ENCODE results near the gene SLC25A21. TPM values are rescaled to one million over a fixed set of nuclear protein-coding genes. Genes with fewer than 3 reads are reported as not detected.
"Not testable (repeated sequence)": the region's sequence is repeated elsewhere in the genome, so short reads cannot be mapped to it uniquely, and the experiment has no call there.

Gene SLC25A21
- total and polyA plus RNA-seq, 4 experiments from 2014 or later, result not detected

- Mint-ChIP-seq H3K36me3 (no peaks in the 10 kb centered on the region), H3K4me1 (no peaks in the 10 kb centered on the region), H3K27me3 (no peaks in the 10 kb centered on the region), H3K9me3 (peaks cover 2 to 12% (median 6%) of the 10 kb centered on the region in 8 donors), H3K27ac (no peak overlapping the region), H3K4me3 (no peak overlapping the region)
- H3K4me3 ChIP-seq (ENCODE audit: low read length in 2 of 2), result no peak overlapping the region
- ChIA-PET CTCF (ENCODE audit: partially characterized antibody) (no interaction called here), POLR2A (ENCODE audit: partially characterized antibody) (no interaction called here)
- no peak overlapping the region for H3K27ac ChIP-seq (ENCODE audit: low read depth, low read length)
- no peaks in the 10 kb centered on the region for H3K27me3 ChIP-seq (ENCODE audit: insufficient read depth, low read length)
- intact Hi-C loops (cut with micrococcal nuclease), result no loop called here
- H3K36me3 ChIP-seq (ENCODE audit: insufficient read depth, low read length), result no peaks in the 10 kb centered on the region
- no peaks in the 10 kb centered on the region for H3K4me1 ChIP-seq (ENCODE audit: insufficient read depth, low read length)
- no peak for DNase-seq
- no peaks in the 10 kb centered on the region for H3K9me3 ChIP-seq (ENCODE audit: control insufficient read depth in 1 of 2, low read length in 2 of 2)
Observed at GRCh38 chr14:36701132-36701531, 471.3 kb downstream of the SLC25A21 start.

- Mint-ChIP-seq H3K27me3 (no peaks in the 10 kb centered on the region), H3K4me3 (no peak overlapping the region)
- H3K36me3 ChIP-seq (ENCODE audit: insufficient read depth, low read length), result no peaks in the 10 kb centered on the region
Observed at GRCh38 chr14:36700651-36701050, 471.8 kb downstream of the SLC25A21 start.

GRCh38 chr14:36699420-36699819 lies 473.0 kb downstream of the SLC25A21 start:
- H3K27ac Mint-ChIP-seq; CTCF ChIA-PET (ENCODE audit: partially characterized antibody); intact Hi-C loops (cut with micrococcal nuclease); H3K4me1 Mint-ChIP-seq; H3K4me3 ChIP-seq (ENCODE audit: low read length in 2 of 2); DNase-seq; H3K27me3 Mint-ChIP-seq; H3K9me3 ChIP-seq (ENCODE audit: control insufficient read depth in 1 of 2, low read length in 2 of 2); H3K36me3 Mint-ChIP-seq; H3K27ac ChIP-seq (ENCODE audit: low read depth, low read length); H3K4me3 Mint-ChIP-seq; H3K4me1 ChIP-seq (ENCODE audit: insufficient read depth, low read length); H3K27me3 ChIP-seq (ENCODE audit: insufficient read depth, low read length); POLR2A ChIA-PET (ENCODE audit: partially characterized antibody); H3K36me3 ChIP-seq (ENCODE audit: insufficient read depth, low read length): not testable (repeated sequence)
- H3K9me3 Mint-ChIP-seq, result peaks cover 2 to 18% (median 15%) of the 10 kb centered on the region in 8 donors

More at GRCh38 chr14:36700651-36701050, 471.8 kb downstream of the SLC25A21 start:
- no peaks in the 10 kb centered on the region for H3K36me3 Mint-ChIP-seq
- DNase-seq, result no peak
- no peak overlapping the region for H3K27ac ChIP-seq (ENCODE audit: low read depth, low read length)
- ChIA-PET POLR2A (ENCODE audit: partially characterized antibody) (no interaction called here), CTCF (ENCODE audit: partially characterized antibody) (no interaction called here)
- H3K4me1 Mint-ChIP-seq, result no peaks in the 10 kb centered on the region
- intact Hi-C loops (cut with micrococcal nuclease), result no loop called here
- no peaks in the 10 kb centered on the region for H3K9me3 ChIP-seq (ENCODE audit: control insufficient read depth in 1 of 2, low read length in 2 of 2)
- H3K27ac Mint-ChIP-seq, result no peak overlapping the region
- peaks cover 2 to 15% (median 9%) of the 10 kb centered on the region in 8 donors for H3K9me3 Mint-ChIP-seq
- H3K4me3 ChIP-seq (ENCODE audit: low read length in 2 of 2), result no peak overlapping the region
- H3K4me1 ChIP-seq (ENCODE audit: insufficient read depth, low read length), result no peaks in the 10 kb centered on the region
- no peaks in the 10 kb centered on the region for H3K27me3 ChIP-seq (ENCODE audit: insufficient read depth, low read length)

- no peak overlapping the region for H3K4me3 Mint-ChIP-seq
Observed at GRCh38 chr14:36690311-36691040, 481.9 kb downstream of the SLC25A21 start.

GRCh38 chr14:36684946-36685345 lies 487.5 kb downstream of the SLC25A21 start:
- intact Hi-C loops (cut with micrococcal nuclease), result no loop called here
- Mint-ChIP-seq H3K4me3 (no peak overlapping the region), H3K9me3 (peaks cover 0 to 4% (median 2%) of the 10 kb centered on the region in 8 donors), H3K4me1 (peaks cover 0 to 1% (median 0%) of the 10 kb centered on the region in 4 donors), H3K27me3 (peaks cover 2 to 6% of the 10 kb centered on the region in 2 donors), H3K27ac (no peak overlapping the region), H3K36me3 (no peaks in the 10 kb centered on the region)
- H3K4me1 ChIP-seq (ENCODE audit: insufficient read depth, low read length), result no peaks in the 10 kb centered on the region
- no peaks in the 10 kb centered on the region for H3K27me3 ChIP-seq (ENCODE audit: insufficient read depth, low read length)
- ChIA-PET POLR2A (ENCODE audit: partially characterized antibody) (no interaction called here), CTCF (ENCODE audit: partially characterized antibody) (no interaction called here)
- no peaks in the 10 kb centered on the region for H3K36me3 ChIP-seq (ENCODE audit: insufficient read depth, low read length)
- H3K4me3 ChIP-seq (ENCODE audit: low read length in 2 of 2), result no peak overlapping the region
- H3K27ac ChIP-seq (ENCODE audit: low read depth, low read length), result no peak overlapping the region
- DNase-seq, result no peak
- no peaks in the 10 kb centered on the region for H3K9me3 ChIP-seq (ENCODE audit: control insufficient read depth in 1 of 2, low read length in 2 of 2)

More at GRCh38 chr14:36690311-36691040, 481.9 kb downstream of the SLC25A21 start:
- intact Hi-C loops (cut with micrococcal nuclease), result no loop called here
- H3K36me3 Mint-ChIP-seq, result no peaks in the 10 kb centered on the region
- Histone ChIP-seq H3K36me3 (ENCODE audit: insufficient read depth, low read length) (no peaks in the 10 kb centered on the region), H3K4me3 (ENCODE audit: low read length in 2 of 2) (no peak overlapping the region), H3K4me1 (ENCODE audit: insufficient read depth, low read length) (no peaks in the 10 kb centered on the region), H3K27ac (ENCODE audit: low read depth, low read length) (no peak overlapping the region), H3K9me3 (ENCODE audit: control insufficient read depth in 1 of 2, low read length in 2 of 2) (no peaks in the 10 kb centered on the region), H3K27me3 (ENCODE audit: insufficient read depth, low read length) (no peaks in the 10 kb centered on the region)
- peaks cover 2 to 3% of the 10 kb centered on the region in 2 donors for H3K27me3 Mint-ChIP-seq
- POLR2A ChIA-PET (ENCODE audit: partially characterized antibody), result no interaction called here
- no peak for DNase-seq
- peaks cover 0 to 1% (median 0%) of the 10 kb centered on the region in 4 donors for H3K4me1 Mint-ChIP-seq
- CTCF ChIA-PET (ENCODE audit: partially characterized antibody), result no interaction called here
- H3K27ac Mint-ChIP-seq, result no peak overlapping the region
- peaks cover 0 to 17% (median 6%) of the 10 kb centered on the region in 8 donors for H3K9me3 Mint-ChIP-seq

- Histone ChIP-seq H3K9me3 (ENCODE audit: control insufficient read depth in 1 of 2, low read length in 2 of 2) (no peaks in the 10 kb centered on the region), H3K4me1 (ENCODE audit: insufficient read depth, low read length) (no peaks in the 10 kb centered on the region), H3K36me3 (ENCODE audit: insufficient read depth, low read length) (no peaks in the 10 kb centered on the region), H3K27me3 (ENCODE audit: insufficient read depth, low read length) (no peaks in the 10 kb centered on the region), H3K27ac (ENCODE audit: low read depth, low read length) (no peak overlapping the region), H3K4me3 (ENCODE audit: low read length in 2 of 2) (no peak overlapping the region)
- Mint-ChIP-seq H3K4me1 (peaks cover 0 to 1% (median 0%) of the 10 kb centered on the region in 4 donors), H3K9me3 (peaks cover 0 to 2% (median 0%) of the 10 kb centered on the region in 8 donors), H3K36me3 (no peaks in the 10 kb centered on the region), H3K27me3 (peaks cover 0 to 6% of the 10 kb centered on the region in 2 donors), H3K27ac (no peak overlapping the region), H3K4me3 (no peak overlapping the region)
- ChIA-PET CTCF (ENCODE audit: partially characterized antibody) (no interaction called here), POLR2A (ENCODE audit: partially characterized antibody) (no interaction called here)
- DNase-seq, result no peak
- intact Hi-C loops (cut with micrococcal nuclease), result no loop called here
Observed at GRCh38 chr14:36683083-36683724, 489.2 kb downstream of the SLC25A21 start.

- ChIA-PET CTCF (ENCODE audit: partially characterized antibody) (no interaction called here), POLR2A (ENCODE audit: partially characterized antibody) (no interaction called here)
- H3K36me3 ChIP-seq (ENCODE audit: insufficient read depth, low read length), result no peaks in the 10 kb centered on the region
- Mint-ChIP-seq H3K4me3 (no peak overlapping the region), H3K36me3 (no peaks in the 10 kb centered on the region), H3K4me1 (peaks cover 0 to 1% (median 0%) of the 10 kb centered on the region in 4 donors), H3K27ac (no peak overlapping the region), H3K9me3 (peaks cover 0 to 2% (median 0%) of the 10 kb centered on the region in 8 donors), H3K27me3 (peaks cover 0 to 6% of the 10 kb centered on the region in 2 donors)
- H3K9me3 ChIP-seq (ENCODE audit: control insufficient read depth in 1 of 2, low read length in 2 of 2), result no peaks in the 10 kb centered on the region
- no peaks in the 10 kb centered on the region for H3K4me1 ChIP-seq (ENCODE audit: insufficient read depth, low read length)
- H3K4me3 ChIP-seq (ENCODE audit: low read length in 2 of 2), result no peak overlapping the region
- DNase-seq, result no peak
- intact Hi-C loops (cut with micrococcal nuclease), result no loop called here
- H3K27ac ChIP-seq (ENCODE audit: low read depth, low read length), result no peak overlapping the region
- no peaks in the 10 kb centered on the region for H3K27me3 ChIP-seq (ENCODE audit: insufficient read depth, low read length)
Observed at GRCh38 chr14:36682338-36682737, 490.1 kb downstream of the SLC25A21 start.
